ENCODE measurements around the gene HCRTR1. TPM values are rescaled to one million over a fixed set of nuclear protein-coding genes. Genes with fewer than 3 reads are reported as not detected.

Gene HCRTR1
- total RNA-seq, 6 experiments from 2014 or later: not detected

DNA sequence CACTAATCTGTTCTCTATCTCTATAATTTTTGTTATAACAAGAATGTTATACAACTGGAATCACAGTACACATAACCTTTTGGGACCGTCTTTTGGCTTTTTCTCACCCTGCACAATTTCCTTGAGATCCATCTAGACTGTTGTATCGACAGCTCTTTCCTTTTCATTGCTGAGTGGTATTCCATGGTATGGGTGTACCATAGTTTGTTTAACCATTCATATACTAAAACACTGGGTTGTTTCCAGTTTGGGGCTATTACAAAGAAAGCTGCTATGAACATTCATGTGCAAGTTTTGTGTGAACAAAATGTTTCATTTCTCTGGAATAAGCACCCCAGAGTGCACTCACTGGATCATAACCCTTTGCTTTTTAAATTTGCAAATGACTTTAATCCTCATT lies 15.4 kb upstream of the HCRTR1 start:
- H3K9me3 ChIP-seq: no peaks in the 10 kb centered on the region
- WGBS (ENCODE audit: insufficient coverage, low coverage, low lambda C conversion rate, missing lambda C conversion rate): 93% methylated on average over 2 of the region's 2 CpGs
- no peaks in the 10 kb centered on the region for H3K27me3 ChIP-seq
- DNase-seq: no peak
- no peaks in the 10 kb centered on the region for H3K36me3 ChIP-seq
- TF ChIP-seq POLR2A (IDR thresholded peaks at IDR 0.05): no peak
- TF ChIP-seq, protein P1, sequence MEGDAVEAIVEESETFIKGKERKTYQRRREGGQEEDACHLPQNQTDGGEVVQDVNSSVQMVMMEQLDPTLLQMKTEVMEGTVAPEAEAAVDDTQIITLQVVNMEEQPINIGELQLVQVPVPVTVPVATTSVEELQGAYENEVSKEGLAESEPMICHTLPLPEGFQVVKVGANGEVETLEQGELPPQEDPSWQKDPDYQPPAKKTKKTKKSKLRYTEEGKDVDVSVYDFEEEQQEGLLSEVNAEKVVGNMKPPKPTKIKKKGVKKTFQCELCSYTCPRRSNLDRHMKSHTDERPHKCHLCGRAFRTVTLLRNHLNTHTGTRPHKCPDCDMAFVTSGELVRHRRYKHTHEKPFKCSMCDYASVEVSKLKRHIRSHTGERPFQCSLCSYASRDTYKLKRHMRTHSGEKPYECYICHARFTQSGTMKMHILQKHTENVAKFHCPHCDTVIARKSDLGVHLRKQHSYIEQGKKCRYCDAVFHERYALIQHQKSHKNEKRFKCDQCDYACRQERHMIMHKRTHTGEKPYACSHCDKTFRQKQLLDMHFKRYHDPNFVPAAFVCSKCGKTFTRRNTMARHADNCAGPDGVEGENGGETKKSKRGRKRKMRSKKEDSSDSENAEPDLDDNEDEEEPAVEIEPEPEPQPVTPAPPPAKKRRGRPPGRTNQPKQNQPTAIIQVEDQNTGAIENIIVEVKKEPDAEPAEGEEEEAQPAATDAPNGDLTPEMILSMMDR (IDR thresholded peaks at IDR 0.05): no peak
- no peak overlapping the region for H3K27ac ChIP-seq
- no peak overlapping the region for H3K4me3 ChIP-seq
- ATAC-seq: no peak
- no peaks in the 10 kb centered on the region for H3K4me1 ChIP-seq
- intact Hi-C loops (cut with DNase I): no loop called here

DNA sequence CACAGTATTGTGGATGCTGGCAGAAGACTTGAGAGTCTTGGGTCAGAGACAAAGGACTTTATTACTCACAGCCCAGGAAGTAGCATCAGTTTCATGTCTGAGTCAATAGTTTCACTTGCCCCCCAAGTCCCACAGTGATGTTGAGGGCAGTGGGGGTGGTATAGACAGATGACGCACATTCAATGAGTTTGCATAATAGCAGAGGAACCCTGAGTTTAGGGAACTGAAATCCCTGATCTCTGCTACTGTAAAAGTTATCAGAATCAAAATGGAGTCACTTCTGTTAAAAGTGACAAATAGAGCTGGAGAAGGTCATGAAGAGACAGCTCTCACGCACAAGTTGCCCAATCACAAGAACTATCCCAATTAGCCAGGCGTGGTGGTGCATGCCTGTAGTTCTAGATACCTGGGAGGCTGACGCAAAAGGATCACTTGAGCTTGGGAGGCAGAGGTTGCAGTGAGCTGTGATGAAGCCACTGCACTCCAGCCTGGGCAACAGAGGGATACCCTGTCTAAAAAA lies 11.5 kb upstream of the HCRTR1 start:
- H3K36me3 ChIP-seq: no peaks in the 10 kb centered on the region
- 59% methylated on average over 3 of the region's 4 CpGs for WGBS (ENCODE audit: insufficient coverage, low coverage, low lambda C conversion rate, missing lambda C conversion rate)
- H3K4me3 ChIP-seq: no peak overlapping the region
- TF ChIP-seq POLR2A (IDR thresholded peaks at IDR 0.05): no peak
- TF ChIP-seq, protein P1 (IDR thresholded peaks at IDR 0.05): no peak
- DNase-seq (no peak), ATAC-seq (peak in 2 of 4 donors; percentile 22 to 61)
- H3K4me1 ChIP-seq: no peaks in the 10 kb centered on the region
- H3K9me3 ChIP-seq: no peaks in the 10 kb centered on the region
- intact Hi-C loops (cut with DNase I): no loop called here
- no peak overlapping the region for H3K27ac ChIP-seq
- no peaks in the 10 kb centered on the region for H3K27me3 ChIP-seq

DNA sequence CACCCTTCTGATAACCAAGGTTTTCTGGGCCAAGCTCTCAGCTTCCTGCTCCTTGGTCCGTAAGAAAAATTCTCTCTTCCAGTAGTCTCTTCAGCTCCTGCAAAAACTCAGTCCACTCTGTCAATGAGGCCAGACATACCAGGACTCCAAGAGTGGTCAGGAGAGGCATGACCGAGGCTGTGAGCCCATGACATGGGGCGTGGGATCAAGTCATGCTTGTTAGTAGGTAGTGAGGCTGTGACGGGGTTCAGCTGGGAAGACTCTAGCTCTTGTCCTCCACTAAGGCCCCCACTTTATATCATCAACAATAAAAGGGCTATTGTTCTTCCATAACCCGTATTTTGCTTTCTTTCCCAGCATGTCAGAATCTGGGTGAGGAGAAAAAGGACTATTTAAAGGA lies 10.1 kb upstream of the HCRTR1 start:
- no peak for ATAC-seq
- Histone ChIP-seq H3K4me3 (no peak overlapping the region), H3K4me1 (no peaks in the 10 kb centered on the region), H3K27ac (no peak overlapping the region), H3K27me3 (no peaks in the 10 kb centered on the region), H3K36me3 (no peaks in the 10 kb centered on the region), H3K9me3 (no peaks in the 10 kb centered on the region)
- no peak for DNase-seq
- 72% methylated on average over 5 of the region's 5 CpGs for WGBS (ENCODE audit: insufficient coverage, low coverage, low lambda C conversion rate, missing lambda C conversion rate)
- TF ChIP-seq POLR2A (IDR thresholded peaks at IDR 0.05): no peak
- TF ChIP-seq, protein P1 (IDR thresholded peaks at IDR 0.05): no peak
- intact Hi-C loops (cut with DNase I): no loop called here

DNA sequence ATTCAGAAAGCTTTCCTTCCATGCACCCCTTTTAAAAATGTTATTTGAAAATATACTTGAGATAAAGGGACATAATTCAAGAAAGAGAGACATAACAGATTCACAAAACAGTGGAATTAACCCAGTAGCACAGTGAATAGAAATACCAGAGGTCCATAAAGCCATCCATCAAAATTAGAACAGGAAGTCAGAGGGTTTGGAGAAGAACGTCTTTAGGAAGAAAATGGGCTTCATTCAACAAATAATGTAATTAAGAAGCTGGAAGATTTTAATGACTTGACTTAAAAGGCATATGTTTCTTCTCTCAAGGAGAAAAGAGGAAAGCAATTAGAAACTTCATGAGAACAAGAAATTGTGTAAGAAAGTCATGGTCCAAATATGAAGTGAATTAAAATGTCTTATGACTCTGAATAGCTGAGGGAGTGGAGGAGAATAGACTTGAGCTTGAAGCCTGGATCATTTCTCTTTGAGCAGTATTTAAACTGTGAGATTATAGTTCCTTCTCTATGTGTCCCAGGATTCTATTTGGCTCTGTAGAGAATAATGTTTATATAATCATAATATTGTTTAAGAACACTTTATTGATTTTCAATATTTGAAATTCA lies 7.9 kb upstream of the HCRTR1 start:
- no peak overlapping the region for H3K4me3 ChIP-seq

More for the DNA sequence above, 7.9 kb upstream of the HCRTR1 start:
- TF ChIP-seq POLR2A (IDR thresholded peaks at IDR 0.05): no peak
- TF ChIP-seq, protein P1 (IDR thresholded peaks at IDR 0.05): no peak
- no peak for ATAC-seq
- no peak overlapping the region for H3K27ac ChIP-seq
- intact Hi-C loops (cut with DNase I): no loop called here
- WGBS (ENCODE audit: insufficient coverage, low coverage, low lambda C conversion rate, missing lambda C conversion rate): 18% methylated on average over 1 of the region's 1 CpG
- no peaks in the 10 kb centered on the region for H3K9me3 ChIP-seq
- no peaks in the 10 kb centered on the region for H3K4me1 ChIP-seq
- H3K36me3 ChIP-seq: no peaks in the 10 kb centered on the region
- no peaks in the 10 kb centered on the region for H3K27me3 ChIP-seq
- DNase-seq: no peak

All from right lobe of liver (tissue), 6 donors.